ENCODE data around the gene KCTD6.
A peak's percentile ranks its signal among the peaks of the same experiment; 100 is the strongest.

Gene KCTD6

DNA sequence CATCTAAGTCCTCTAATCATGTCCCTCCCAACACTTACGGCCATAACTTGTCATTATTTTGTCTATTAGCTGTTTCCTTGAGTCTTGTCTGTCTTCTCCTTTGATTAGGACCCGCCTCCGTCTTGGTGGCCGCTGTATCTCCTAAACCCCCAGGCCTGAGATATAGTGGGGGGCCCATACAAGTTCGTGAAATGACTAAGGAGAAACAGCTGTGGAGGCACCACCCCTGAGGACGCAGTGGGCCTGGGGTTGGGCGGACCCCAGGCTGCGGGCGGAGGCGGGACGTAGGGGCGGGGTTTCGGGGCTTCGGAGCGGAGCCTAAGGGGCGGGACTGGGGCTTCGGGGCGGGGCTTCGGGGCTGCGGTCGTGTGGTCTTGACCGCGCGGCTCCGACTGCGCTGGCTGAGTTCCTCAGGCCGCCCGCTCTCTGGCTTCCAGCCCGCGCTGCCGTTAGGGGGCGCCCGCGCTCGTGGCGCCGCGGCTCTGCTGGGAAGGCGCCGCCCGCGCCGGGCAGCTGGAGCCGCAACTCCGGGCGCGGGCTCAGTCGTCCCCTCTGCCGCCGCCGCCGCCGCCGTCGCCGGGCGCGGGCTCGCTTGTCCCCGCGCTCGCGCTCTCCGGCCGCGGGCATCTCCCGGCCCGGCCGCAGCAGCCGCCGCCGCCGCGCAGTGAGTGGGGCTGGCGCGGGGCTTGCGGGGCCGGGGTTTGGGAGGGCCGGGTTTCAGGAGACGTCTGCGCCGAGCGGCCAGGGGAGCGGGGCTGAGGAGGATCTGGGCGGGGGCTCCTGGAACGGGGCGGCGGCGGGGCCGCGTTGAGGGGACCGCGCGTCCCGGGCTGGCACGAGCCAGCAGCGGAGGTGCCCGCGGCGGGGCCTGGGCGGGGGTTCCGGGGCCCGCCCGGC, at the start of gene KCTD6:
KCTD6 (plus strand) TSS at position 591 of the 897 bp plus-strand sequence. CDS start 6,660 bp downstream, outside the sequence.
- DNase-seq = peak; percentile 13

DNA sequence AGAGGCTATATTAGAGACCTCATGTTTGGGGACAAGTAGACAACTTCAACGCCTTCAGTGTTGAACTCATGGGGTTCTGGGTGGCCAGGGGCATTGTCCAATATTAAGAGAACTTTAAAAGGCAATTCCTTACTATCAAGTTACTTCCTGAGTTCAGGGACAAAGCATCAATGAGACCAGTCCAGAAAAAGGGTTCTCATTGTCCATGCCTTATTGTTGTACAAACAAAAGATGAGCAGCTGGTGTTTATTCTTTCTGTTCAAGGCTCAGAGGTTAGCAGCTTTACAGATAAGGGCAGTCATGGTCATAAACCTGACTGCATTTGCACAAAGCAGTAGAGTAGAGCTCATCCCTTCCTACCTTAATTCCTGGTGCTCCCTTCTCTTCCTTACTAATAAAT, 39.7 kb upstream of the KCTD6 start:
- no peak for DNase-seq

DNA sequence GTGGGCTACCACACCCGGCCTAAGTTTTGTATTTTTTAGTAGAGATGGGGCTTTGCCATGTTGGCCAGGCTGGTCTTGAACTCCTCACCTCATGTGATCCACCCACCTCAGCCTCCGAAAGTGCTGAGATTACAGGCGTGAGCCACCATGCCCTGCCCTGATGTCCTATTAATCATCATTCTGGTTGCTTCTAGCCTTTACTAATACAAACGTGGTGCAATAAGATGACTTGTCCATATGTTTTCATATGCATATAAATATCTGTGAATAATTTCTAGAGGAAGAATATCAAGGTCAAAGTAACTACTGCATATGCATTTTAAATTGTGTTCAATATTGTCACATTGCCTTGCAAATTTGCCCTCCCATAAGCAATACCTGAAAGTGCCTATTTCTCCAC, 32.7 kb upstream of the KCTD6 start:
- DNase-seq = no peak

- no peak for DNase-seq
Observed at GRCh38 chr3:58462829-58463180, 29.1 kb upstream of the KCTD6 start.

DNA sequence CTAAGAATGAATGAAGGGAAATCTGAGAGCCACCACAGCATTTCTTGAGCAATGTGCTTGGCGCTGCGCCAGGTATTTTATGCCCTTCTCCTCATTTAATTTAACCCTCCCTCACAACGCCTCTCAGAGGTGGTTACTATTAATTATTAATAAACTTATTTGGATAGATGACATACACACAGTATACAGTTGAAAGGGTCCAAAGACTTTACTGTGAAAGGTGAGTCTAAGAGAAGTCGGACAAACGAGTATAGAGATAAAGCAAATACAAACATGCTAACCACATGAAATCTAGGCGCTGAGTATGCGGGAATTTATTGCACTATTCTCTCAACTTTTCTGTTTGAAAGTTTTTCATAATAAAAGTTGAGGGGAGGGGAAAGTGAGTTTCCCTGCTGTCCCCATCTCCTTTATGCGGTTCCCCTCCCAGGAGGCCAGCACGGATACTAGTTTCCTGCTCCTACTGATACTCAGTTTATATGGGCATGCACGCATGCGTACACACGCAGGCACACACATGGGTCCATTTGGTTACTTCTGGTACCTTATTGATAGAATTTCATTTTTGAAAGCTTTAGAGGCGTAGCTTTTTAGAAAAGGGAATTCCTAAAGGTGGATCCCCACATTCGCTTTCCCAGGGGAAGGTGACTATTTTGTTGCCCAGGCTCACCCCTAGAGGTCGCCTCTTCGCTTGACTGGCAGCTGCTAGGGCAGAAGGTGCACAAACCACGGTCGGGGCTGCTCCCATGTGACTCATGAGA, 28.5 kb upstream of the KCTD6 start:
- peak; percentile 7 for DNase-seq

- no peak for DNase-seq
Observed at GRCh38 chr3:58463942-58464271, 28.0 kb upstream of the KCTD6 start.

- no peak for DNase-seq
Observed at GRCh38 chr3:58464866-58465265, 27.0 kb upstream of the KCTD6 start.

DNA sequence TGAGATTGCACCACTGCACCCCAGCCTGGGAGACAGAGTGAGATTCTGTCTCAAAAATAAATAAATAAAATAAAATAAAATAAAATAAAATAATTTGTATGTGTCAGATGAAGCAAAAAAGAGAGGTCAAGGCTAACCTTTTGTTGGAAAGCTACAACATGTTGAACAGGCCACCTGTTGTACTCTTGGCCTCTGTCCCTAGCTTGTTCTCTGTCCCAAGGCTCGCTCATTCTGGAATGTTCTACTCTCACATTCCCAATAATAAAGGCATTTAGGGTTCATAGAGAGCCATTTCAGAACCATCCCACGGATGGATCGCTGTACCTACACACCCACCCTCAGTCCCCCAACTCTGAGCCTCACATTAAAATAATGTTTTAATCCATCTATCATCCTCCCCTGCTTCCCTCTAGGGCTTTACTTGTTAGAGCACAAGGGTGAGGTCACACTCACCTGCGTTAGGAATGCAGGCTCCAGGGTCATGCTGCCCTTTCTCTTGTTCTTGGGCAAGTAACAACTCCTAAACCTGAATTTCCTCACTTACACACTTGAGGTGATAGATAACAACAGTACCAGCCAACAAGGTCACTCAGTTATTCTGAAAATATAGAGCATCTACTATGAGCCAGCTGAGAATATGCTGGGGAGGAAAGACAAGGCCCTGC, 24.9 kb upstream of the KCTD6 start:
- no peak for DNase-seq

- DNase-seq = no peak
Observed at GRCh38 chr3:58469096-58469495, 22.8 kb upstream of the KCTD6 start.

DNA sequence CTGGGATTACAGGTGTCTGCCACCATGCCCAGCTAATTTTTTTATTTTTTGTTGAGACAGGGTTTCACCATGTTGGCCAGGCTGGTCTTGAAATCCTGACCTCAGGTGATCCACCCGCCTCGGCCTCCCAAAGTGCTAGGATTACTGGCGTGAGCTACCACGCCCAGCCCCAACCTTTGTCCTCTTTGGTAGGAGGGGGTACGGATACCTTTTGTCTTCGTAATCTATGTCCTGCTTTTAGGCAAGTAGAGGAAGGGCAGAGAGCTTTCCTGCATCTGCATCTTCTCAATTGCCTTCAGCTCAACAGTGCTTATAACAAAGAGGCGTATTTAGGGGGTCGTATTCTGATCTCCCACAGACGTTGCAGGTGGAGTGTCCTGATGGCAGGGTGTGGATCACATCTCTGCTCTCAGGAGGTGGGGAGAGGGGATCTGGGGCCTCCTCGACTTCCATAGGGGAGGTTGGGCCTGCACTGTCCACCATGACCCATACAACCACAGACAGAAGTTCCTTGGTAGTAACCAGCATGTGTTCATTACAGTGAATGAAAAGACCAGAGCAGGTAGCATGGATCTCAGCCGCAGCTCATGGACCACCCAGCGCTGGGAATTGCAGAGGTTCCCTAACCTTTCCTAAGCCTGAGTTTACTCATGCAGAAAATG, 21.4 kb upstream of the KCTD6 start:
- DNase-seq = no peak

DNA sequence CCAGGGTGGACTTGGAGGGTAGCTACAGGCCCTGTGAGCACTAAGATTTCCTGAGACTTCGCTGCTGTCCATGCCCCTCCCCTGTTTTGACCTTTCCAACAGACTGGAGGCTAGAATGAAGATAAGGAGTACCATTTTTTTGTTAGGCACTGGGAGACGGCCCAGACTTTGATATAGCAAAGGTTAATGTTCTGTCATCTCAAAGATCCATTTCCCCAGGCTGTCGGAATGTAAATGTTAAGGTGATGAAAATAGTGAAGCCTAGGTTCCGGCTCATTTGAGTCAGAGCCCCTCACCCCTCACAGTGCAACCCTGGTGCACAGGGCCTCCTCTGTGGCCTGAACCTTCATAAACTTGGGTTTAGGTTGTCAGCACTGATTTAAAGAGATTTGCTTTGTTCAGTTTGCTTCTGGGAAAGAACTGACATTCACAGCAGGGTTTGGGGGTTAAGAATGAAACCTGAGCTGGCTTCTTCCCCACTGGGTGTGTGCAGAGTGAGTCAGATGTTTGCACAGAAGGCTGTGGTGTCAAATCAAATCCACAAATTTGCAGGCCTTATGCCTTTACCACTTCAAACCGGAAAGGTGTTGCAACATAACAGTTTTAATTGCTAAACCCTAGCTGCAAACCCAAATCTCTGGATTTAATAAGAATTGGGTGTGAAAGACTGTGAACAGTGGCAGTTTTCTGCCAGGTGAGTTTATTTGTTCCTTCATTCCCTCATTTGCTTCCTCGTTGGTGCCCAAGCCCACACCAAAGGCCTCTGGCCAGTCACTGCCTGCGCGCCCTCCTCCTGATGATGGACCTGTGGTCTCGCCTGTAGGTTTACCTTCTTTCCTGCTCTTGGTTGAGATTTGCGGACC, 20.6 kb upstream of the KCTD6 start:
- no peak for DNase-seq

- DNase-seq = no peak
Observed at GRCh38 chr3:58473275-58473674, 18.6 kb upstream of the KCTD6 start.

- DNase-seq = no peak
Observed at GRCh38 chr3:58474348-58474911, 17.5 kb upstream of the KCTD6 start.

- DNase-seq = no peak
Observed at GRCh38 chr3:58474967-58475578, 16.8 kb upstream of the KCTD6 start.

DNA sequence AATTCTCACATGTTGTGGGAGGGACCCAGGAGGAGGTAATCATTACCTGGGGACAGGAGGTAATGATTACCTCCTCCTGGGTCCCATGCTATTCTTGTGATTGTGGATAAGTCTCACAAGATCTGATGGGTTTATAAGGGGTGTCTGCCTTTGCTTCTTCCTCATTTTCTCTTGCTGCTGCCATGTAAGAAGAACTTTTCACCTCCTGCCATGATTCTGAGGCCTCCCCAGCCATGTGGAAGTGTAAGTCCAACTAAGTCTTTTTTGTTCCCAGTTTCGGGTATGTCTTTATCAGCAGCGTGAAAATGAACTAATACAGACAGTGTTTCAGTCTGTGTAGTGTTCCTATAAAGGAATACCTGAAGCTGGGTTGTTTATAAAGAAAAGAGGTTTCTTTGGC, 13.1 kb upstream of the KCTD6 start:
- no peak for DNase-seq

DNA sequence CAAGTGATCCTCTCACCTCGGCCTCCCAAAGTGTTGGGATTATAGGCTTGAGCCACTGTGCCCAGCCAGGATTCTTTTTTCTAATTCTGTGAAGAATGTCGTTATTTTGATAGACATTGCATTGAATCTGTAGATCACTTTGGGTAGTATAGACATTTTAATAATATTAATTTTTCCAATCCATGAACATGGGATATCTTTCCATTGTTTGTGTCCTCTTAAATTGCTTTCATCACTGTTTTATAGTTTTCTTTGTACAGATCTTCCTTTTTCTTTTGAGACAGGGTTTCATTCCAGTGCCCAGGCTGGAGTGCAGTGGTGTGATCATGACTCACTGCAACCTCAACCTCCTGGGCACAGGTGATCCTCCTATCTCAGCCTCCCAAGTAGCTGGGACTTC, 11.6 kb upstream of the KCTD6 start:
- DNase-seq = no peak

GRCh38 chr3:58482917-58483636, 8.8 kb upstream of the KCTD6 start:
- no peak for DNase-seq

GRCh38 chr3:58484045-58484721, 7.7 kb upstream of the KCTD6 start:
- no peak for DNase-seq

DNA sequence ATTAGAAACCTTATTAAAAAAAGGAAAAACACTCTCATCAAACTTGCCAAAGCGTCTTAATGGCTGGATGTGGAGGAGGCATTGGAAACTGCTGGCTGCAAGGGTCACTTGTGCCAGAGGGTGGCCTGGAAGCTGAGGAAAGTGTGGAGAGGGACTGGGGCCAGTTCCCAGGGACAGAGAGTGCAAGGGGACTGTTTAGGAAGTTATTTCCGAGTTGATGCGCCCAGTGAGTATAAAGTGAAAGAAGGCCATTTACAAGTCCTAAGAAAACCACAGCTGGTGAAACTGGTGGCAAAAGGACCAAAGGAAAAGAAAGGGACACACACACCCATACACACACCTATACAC, 7.2 kb upstream of the KCTD6 start:
- no peak for DNase-seq

DNA sequence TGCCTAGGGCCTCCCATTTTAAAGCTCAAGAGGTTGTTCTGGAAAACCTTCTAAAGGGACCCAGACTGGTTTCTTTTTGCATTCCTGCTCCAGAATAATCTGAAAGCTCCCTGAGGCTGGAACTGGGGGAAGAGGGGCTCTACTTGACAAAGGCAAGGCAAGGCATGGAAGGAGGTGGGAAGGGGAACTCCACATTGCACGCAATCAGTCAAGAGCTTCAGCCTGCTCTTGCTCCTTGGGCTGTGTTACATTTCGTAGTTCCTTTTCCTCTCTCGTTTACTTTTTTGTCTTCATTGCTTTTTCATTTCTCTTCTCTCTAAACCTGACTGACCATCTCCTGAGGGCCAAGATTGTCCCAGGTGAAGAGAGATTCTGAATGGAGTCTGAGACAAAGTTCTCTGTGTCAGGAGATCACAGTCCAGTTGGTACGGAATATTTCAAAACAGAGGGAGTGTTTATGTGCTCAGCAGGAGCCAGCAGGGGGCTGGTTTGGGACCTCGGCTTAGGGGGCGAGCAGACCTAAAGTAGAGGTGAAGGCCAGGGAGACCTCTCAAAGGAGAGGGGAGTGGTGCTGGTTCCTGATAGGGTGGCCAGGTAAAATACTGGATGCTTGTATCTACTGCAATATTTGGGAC, 6.0 kb upstream of the KCTD6 start:
- no peak for DNase-seq
